B cell (primary cell): ENCODE data around the gene CPLANE1. TPM values are rescaled to one million over a fixed set of nuclear protein-coding genes. Genes with fewer than 3 reads are reported as not detected.

Source experiments
- ATAC-seq: fragments of 200-7000 bp; cut with Tn5 transposase; one replicate; pipeline ENCODE4 v1.10.0; 2021; ENCODE audit warnings: low read depth, mild to moderate bottlenecking, moderate number of reproducible peaks, moderate library complexity
- CTCF ChIA-PET: fragments of 350-600 bp; sonication (Branson Sonifier 250); formaldehyde crosslinking; loops from one replicate; lab custom pipeline; 2021; ENCODE audit warnings: antibody characterized with exemption, inconsistent platforms; lab: Charles Lee
- POLR2A ChIA-PET: fragments of 350-600 bp; sonication (Branson Sonifier 250); formaldehyde crosslinking; loops from one replicate; lab custom pipeline; 2021; ENCODE audit warnings: antibody characterized with exemption; lab: Charles Lee
- DNase-seq: peaks from one replicate; pipeline ENCODE4 v3.0.0; 2013
- H2AFZ ChIP-seq: 2 replicates; pipeline ENCODE4 v1.6.1; 2012; ENCODE audit warnings: mild to moderate bottlenecking, low read depth, low read length; ENCODE audit not compliant: insufficient read depth, poor library complexity, severe bottlenecking
- H3K27ac ChIP-seq, 2 donors: 1 replicate in 1 of 2; 2 replicates in 1 of 2; pipeline ENCODE4 v1.5.1; 2012 to 2013; ENCODE audit warnings: low read length in 2 of 2, mild to moderate bottlenecking in 2 of 2, moderate library complexity in 1 of 2
- H3K27me3 ChIP-seq, 4 experiments: fragments of 200-600 bp in 1 of 4; sonication (generic) in 1 of 4; replicated peaks in 1 of 4; 1 replicate in 2 of 4; 2 replicates in 2 of 4; pipeline versions ENCODE4 v1.6.1 to v1.7.0; 2013 to 2016; ENCODE audit warnings: low read length in 3 of 4, mild to moderate bottlenecking in 2 of 4, mixed read lengths in 1 of 4, moderate library complexity in 1 of 4; ENCODE audit not compliant: insufficient read depth in 4 of 4, control insufficient read depth in 3 of 4; ENCODE audit errors: control extremely low read depth in 1 of 4
- H3K36me3 ChIP-seq, 2 experiments: replicated peaks in 1 of 2; 1 replicate in 1 of 2; 2 replicates in 1 of 2; pipeline versions ENCODE4 v1.6.1 to v1.7.1; 2013; ENCODE audit warnings: low read length in 1 of 2; ENCODE audit not compliant: insufficient read depth in 2 of 2, control insufficient read depth in 1 of 2; ENCODE audit errors: control extremely low read depth in 1 of 2, extremely low read depth in 1 of 2
- H3K4me1 ChIP-seq, 2 donors: fragments of 200-600 bp in 1 of 2; sonication (generic) in 1 of 2; 1 replicate in 1 of 2; 2 replicates in 1 of 2; pipeline versions ENCODE4 v1.5.1 to v1.6.1; 2013 to 2017; ENCODE audit warnings: low read length in 2 of 2; ENCODE audit not compliant: control insufficient read depth in 2 of 2, insufficient read depth in 2 of 2
- H3K4me2 ChIP-seq: replicated peaks from 2 replicates; pipeline ENCODE3; 2012; ENCODE audit warnings: mild to moderate bottlenecking, low read depth, low read length; ENCODE audit not compliant: poor library complexity, severe bottlenecking
- H3K4me3 ChIP-seq, 5 experiments: fragments of 200-600 bp in 1 of 5; sonication (generic) in 1 of 5; 1 replicate in 3 of 5; 2 replicates in 2 of 5; pipeline versions ENCODE4 v1.5.1 to v1.7.0; 2011 to 2016; ENCODE audit warnings: low read length in 4 of 5, mild to moderate bottlenecking in 4 of 5, low read depth in 2 of 5, control low read depth in 1 of 5, moderate library complexity in 1 of 5; ENCODE audit not compliant: insufficient read depth in 1 of 5; ENCODE audit errors: control extremely low read depth in 1 of 5, extremely low read depth in 1 of 5
- H3K79me2 ChIP-seq: fragments of 200-600 bp; sonication (generic); one replicate; pipeline ENCODE4 v1.6.0; 2016; ENCODE audit warnings: low read length; ENCODE audit not compliant: control insufficient read depth, insufficient read depth
- H3K9ac ChIP-seq: fragments of 200-600 bp; sonication (generic); 2 replicates; pipeline ENCODE4 v1.6.1; 2017; ENCODE audit warnings: mild to moderate bottlenecking, low read length, moderate library complexity
- H3K9me3 ChIP-seq, 3 donors: one replicate each; pipeline versions ENCODE4 v1.6.1 to v1.7.1; 2013; ENCODE audit warnings: low read length in 2 of 3; ENCODE audit not compliant: control insufficient read depth in 2 of 3, insufficient read depth in 1 of 3; ENCODE audit errors: control extremely low read depth in 1 of 3
- H4K20me1 ChIP-seq: 2 replicates; pipeline ENCODE4 v1.6.0; 2012; ENCODE audit warnings: mild to moderate bottlenecking, low read length; ENCODE audit not compliant: insufficient read depth, control insufficient read depth, poor library complexity, severe bottlenecking
- H3K27ac Mint-ChIP-seq: one replicate; pipeline ENCODE4 v1.8.0; 2021; ENCODE audit warnings: mixed read lengths
- H3K27me3 Mint-ChIP-seq: one replicate; pipeline ENCODE4 v1.8.0; 2021; ENCODE audit warnings: mixed read lengths
- H3K4me1 Mint-ChIP-seq: one replicate; pipeline ENCODE4 v1.8.0; 2021; ENCODE audit warnings: mixed read lengths
- H3K4me3 Mint-ChIP-seq: one replicate; pipeline ENCODE4 v1.8.0; 2021; ENCODE audit warnings: mixed read lengths
- H3K9me3 Mint-ChIP-seq: one replicate; pipeline ENCODE4 v1.8.0; 2022; ENCODE audit warnings: mixed read lengths; ENCODE audit not compliant: insufficient read depth
- CTCF ChIP-seq: fragments of 200-600 bp; IDR thresholded peaks from one replicate; pipeline ENCODE4 v1.8.0; 2022; ENCODE audit warnings: antibody characterized with exemption, mild to moderate bottlenecking
- EZH2 ChIP-seq: IDR thresholded peaks from 2 replicates; pipeline ENCODE4 v1.6.1; 2012; ENCODE audit warnings: borderline replicate concordance, low read depth, mild to moderate bottlenecking, moderate library complexity, low read length; ENCODE audit not compliant: insufficient read depth, poor library complexity, severe bottlenecking
- WGBS: methylation state at CpG from one replicate; pipeline ENCODE4 v1.1.5; 2013; ENCODE audit warnings: missing lambda C conversion rate; ENCODE audit not compliant: insufficient coverage; 5-methylcytosine and 5-hydroxymethylcytosine counted together
- intact Hi-C: fragments of 100-400 bp; cut with micrococcal nuclease; formaldehyde crosslinking; loops from one replicate; pipeline ENCODE4 v1.10.0; 2022
- polyA plus RNA-seq: library from polyadenylated mRNA; depleted of rRNA; stranded (reverse); fragments of >200 nt; gene quantifications from 2 replicates; pipeline ENCODE4 v1.2.3, GENCODE V29; 2012
- total RNA-seq, 2 donors: library from RNA; stranded (reverse); fragments of 120-200 nt in 1 of 2; gene quantifications; 1 replicate in 1 of 2; 2 replicates in 1 of 2; pipeline versions ENCODE4 v1.2.3 to v1.2.4, GENCODE V29; 2013 to 2022

The CPLANE1 gene
- total and polyA plus RNA-seq, 2 donors (not counting 1 experiment from before 2014, with no cell fraction given), result 1.9 to 17.9 TPM

GRCh38 chr5:37198842-37199241 is 50.3 kb downstream of the CPLANE1 start:
- CTCF ChIA-PET, result no interaction called here
- H3K27ac Mint-ChIP-seq, result no peak overlapping the region

GRCh38 chr5:37198061-37198460 is 51.1 kb downstream of the CPLANE1 start:
- peak overlapping the region; percentile 87 for H3K27ac Mint-ChIP-seq
- H4K20me1 ChIP-seq, result no peaks in the 10 kb centered on the region
- H3K4me3 Mint-ChIP-seq, result peak overlapping the region; percentile 84
- H3K4me1 ChIP-seq, result peaks cover 10 to 12% of the 10 kb centered on the region in 2 donors
- no peak for ATAC-seq
- H3K27ac ChIP-seq, result peak overlapping the region; percentile 52 to 68
- no peaks in the 10 kb centered on the region for H3K79me2 ChIP-seq
- H2AFZ ChIP-seq, result peak overlapping the region; percentile 78
- no peaks in the 10 kb centered on the region for H3K27me3 ChIP-seq
- H3K36me3 ChIP-seq, result peaks cover 0 to under 1% of the 10 kb centered on the region in 2 experiments
- peak overlapping the region in 4 of 5 experiments; percentile 37 to 56 (median 38) for H3K4me3 ChIP-seq
- CTCF ChIA-PET, result no interaction called here
- intact Hi-C loops, result no loop called here
- WGBS, result 17% methylated on average over 1 of the region's 3 CpGs
- H3K4me1 Mint-ChIP-seq, result peaks cover 15% of the 10 kb centered on the region
- POLR2A ChIA-PET, result no interaction called here
- H3K4me2 ChIP-seq, result peak overlapping the region; percentile 68
- no peak for DNase-seq
- no peaks in the 10 kb centered on the region for H3K27me3 Mint-ChIP-seq
- H3K9me3 Mint-ChIP-seq, result no peaks in the 10 kb centered on the region
- TF ChIP-seq CTCF (no peak), EZH2 (no peak)
- no peaks in the 10 kb centered on the region for H3K9me3 ChIP-seq
- peak overlapping the region; percentile 47 for H3K9ac ChIP-seq

More at GRCh38 chr5:37198842-37199241, 50.3 kb downstream of the CPLANE1 start:
- POLR2A ChIA-PET, result no interaction called here
- Histone ChIP-seq H2AFZ (no peak overlapping the region), H3K9ac (no peak overlapping the region), H3K27ac (no peak overlapping the region), H3K4me1 (peaks cover 10 to 12% of the 10 kb centered on the region in 2 donors), H3K27me3 (no peaks in the 10 kb centered on the region), H4K20me1 (no peaks in the 10 kb centered on the region), H3K36me3 (no peaks in the 10 kb centered on the region), H3K4me3 (no peak overlapping the region), H3K79me2 (no peaks in the 10 kb centered on the region), H3K9me3 (no peaks in the 10 kb centered on the region), H3K4me2 (no peak overlapping the region)
- DNase-seq (no peak), ATAC-seq (no peak)
- Mint-ChIP-seq H3K4me1 (peaks cover 15% of the 10 kb centered on the region), H3K4me3 (no peak overlapping the region), H3K9me3 (no peaks in the 10 kb centered on the region), H3K27me3 (no peaks in the 10 kb centered on the region)
- 90% methylated on average over 2 of the region's 2 CpGs for WGBS
- TF ChIP-seq EZH2 (no peak), CTCF (no peak)
- intact Hi-C loops, result no loop called here
